HG03432 (cell line): Measurements from ENCODE around the gene FXYD3.
A peak's percentile ranks its signal among the peaks of the same experiment; 100 is the strongest.

Experiments
- ATAC-seq: cut with Tn5 transposase; IDR thresholded peaks from one replicate; pipeline ENCODE4 v1.9.1; 2021; ENCODE audit warnings: mild to moderate bottlenecking, moderate library complexity; ENCODE audit not compliant: unreplicated experiment

The FXYD3 gene

GRCh38 chr19:35115177-35115951 lies at the start of gene FXYD3:
TSS of gene FXYD3 (plus strand) at chr19:35115823. CDS start at chr19:35119377, 3,554 bp downstream.
- ATAC-seq: no peak

GRCh38 chr19:35066121-35066520 lies 49.5 kb upstream of the FXYD3 start:
- no peak for ATAC-seq

- ATAC-seq: peak; percentile 67
These were observed 48.7 kb upstream of the FXYD3 start for GRCh38 chr19:35066691-35067563.

- ATAC-seq: no peak
These were observed 46.5 kb upstream of the FXYD3 start for GRCh38 chr19:35068941-35069634.

- no peak for ATAC-seq
These were observed 45.9 kb upstream of the FXYD3 start for GRCh38 chr19:35069696-35070095.

- ATAC-seq: no peak
These were observed 45.2 kb upstream of the FXYD3 start for GRCh38 chr19:35070471-35070870.

- no peak for ATAC-seq
These were observed 42.1 kb upstream of the FXYD3 start for GRCh38 chr19:35073516-35073915.

GRCh38 chr19:35073941-35074340 lies 41.7 kb upstream of the FXYD3 start:
- no peak for ATAC-seq

GRCh38 chr19:35074426-35075201 lies 41.0 kb upstream of the FXYD3 start:
- no peak for ATAC-seq

GRCh38 chr19:35075202-35076025 lies 40.2 kb upstream of the FXYD3 start:
- no peak for ATAC-seq

- no peak for ATAC-seq
These were observed 39.6 kb upstream of the FXYD3 start for GRCh38 chr19:35076026-35076370.

GRCh38 chr19:35076657-35077056 lies 39.0 kb upstream of the FXYD3 start:
- ATAC-seq: no peak

GRCh38 chr19:35077411-35078223 lies 38.0 kb upstream of the FXYD3 start:
- ATAC-seq: no peak

GRCh38 chr19:35079826-35080225 lies 35.8 kb upstream of the FXYD3 start:
- ATAC-seq: no peak

- no peak for ATAC-seq
These were observed 34.9 kb upstream of the FXYD3 start for GRCh38 chr19:35080613-35081170.

GRCh38 chr19:35081201-35081600 lies 34.4 kb upstream of the FXYD3 start:
- ATAC-seq: no peak

- ATAC-seq: no peak
These were observed 31.7 kb upstream of the FXYD3 start for GRCh38 chr19:35083691-35084508.

- no peak for ATAC-seq
These were observed 31.2 kb upstream of the FXYD3 start for GRCh38 chr19:35084509-35084762.
